IMR-90 (cell line): ENCODE data around the gene THRB. TPM values are rescaled to one million over a fixed set of nuclear protein-coding genes. Genes with fewer than 3 reads are reported as not detected.

Experiments
- ATAC-seq: fragments of 200-7000 bp; cut with Tn5 transposase; 2 replicates; pipeline ENCODE4 v1.9.1; 2020; ENCODE audit warnings: low read depth, mild to moderate bottlenecking, moderate library complexity
- BruUV-seq: library from RNA; stranded (reverse); fragments of 400-500 nt; replicated peaks from 2 replicates; lab custom pipeline; 2021; lab: Mats Ljungman, UMichigan
- CTCF ChIA-PET: fragments of 300-600 bp; formaldehyde crosslinking; extraction: SDS; loops from one replicate; lab custom pipeline; 2021; ENCODE audit warnings: antibody characterized with exemption; lab: Yijun Ruan, JAX
- POLR2A ChIA-PET: fragments of 300-600 bp; sonication (Branson Sonifier 250); formaldehyde crosslinking; loops from one replicate; lab custom pipeline; 2022; ENCODE audit warnings: antibody characterized with exemption; ENCODE audit not compliant: unreplicated experiment; lab: Charles Lee
- DNase-seq: peaks from one replicate; pipeline ENCODE4 v3.0.0; 2013
- H2AFZ ChIP-seq: replicated peaks from 2 replicates; pipeline ENCODE3; 2013; ENCODE audit warnings: low read length, mild to moderate bottlenecking; ENCODE audit not compliant: poor library complexity
- H2AK5ac ChIP-seq: 2 replicates; pipeline ENCODE4 v1.6.1; 2013; ENCODE audit warnings: low read depth, low read length, inconsistent platforms
- H2AK9ac ChIP-seq: replicated peaks from 2 replicates; pipeline ENCODE3; 2013; ENCODE audit warnings: mild to moderate bottlenecking, low read depth, low read length, moderate library complexity; ENCODE audit not compliant: poor library complexity
- H2BK120ac ChIP-seq: 2 replicates; pipeline ENCODE4 v1.6.1; 2013; ENCODE audit warnings: low read depth, low read length, inconsistent platforms
- H2BK15ac ChIP-seq: 3 replicates; pipeline ENCODE4 v1.6.1; 2013; ENCODE audit warnings: low read depth, low read length, inconsistent platforms
- H2BK20ac ChIP-seq: 2 replicates; pipeline ENCODE4 v1.6.1; 2013; ENCODE audit warnings: low read depth, mild to moderate bottlenecking, inconsistent platforms, low read length, moderate library complexity
- H2BK5ac ChIP-seq: 2 replicates; pipeline ENCODE4 v1.6.1; 2013; ENCODE audit warnings: mild to moderate bottlenecking, low read depth, low read length, inconsistent platforms; ENCODE audit not compliant: poor library complexity, severe bottlenecking
- H3K14ac ChIP-seq: replicated peaks from 2 replicates; pipeline ENCODE4 v1.6.1; 2013; ENCODE audit warnings: low read depth, low read length, inconsistent platforms
- H3K18ac ChIP-seq: 2 replicates; pipeline ENCODE4 v1.6.1; 2013; ENCODE audit warnings: low read depth, low read length, control low read depth
- H3K23ac ChIP-seq: 2 replicates; pipeline ENCODE4 v1.6.1; 2013; ENCODE audit warnings: low read depth, low read length, inconsistent platforms
- H3K27ac ChIP-seq: 2 replicates; pipeline ENCODE4 v1.5.1; 2013; ENCODE audit warnings: mild to moderate bottlenecking, control low read depth, low read length; ENCODE audit not compliant: insufficient read depth
- H3K27me3 ChIP-seq: 2 replicates; pipeline ENCODE4 v1.6.1; 2013; ENCODE audit warnings: low read length; ENCODE audit not compliant: control insufficient read depth, insufficient read depth
- H3K36me3 ChIP-seq: 2 replicates; pipeline ENCODE4 v1.6.1; 2013; ENCODE audit warnings: low read length, mixed read lengths; ENCODE audit not compliant: control insufficient read depth, insufficient read depth
- H3K4ac ChIP-seq: 2 replicates; pipeline ENCODE4 v1.6.1; 2013; ENCODE audit warnings: low read depth, low read length, inconsistent platforms
- H3K4me1 ChIP-seq: 2 replicates; pipeline ENCODE4 v1.6.1; 2013; ENCODE audit warnings: low read length, mixed read lengths; ENCODE audit not compliant: control insufficient read depth, insufficient read depth
- H3K4me2 ChIP-seq: 2 replicates; pipeline ENCODE4 v1.6.1; 2013; ENCODE audit warnings: low read depth, mild to moderate bottlenecking, control low read depth, low read length, moderate library complexity
- H3K4me3 ChIP-seq: 2 replicates; pipeline ENCODE4 v1.5.1; 2013; ENCODE audit warnings: low read depth, mild to moderate bottlenecking, control low read depth, low read length, moderate library complexity; ENCODE audit not compliant: insufficient read depth
- H3K56ac ChIP-seq: 2 replicates; pipeline ENCODE4 v1.6.1; 2013; ENCODE audit warnings: low read length, inconsistent platforms; ENCODE audit not compliant: insufficient read depth; ENCODE audit errors: extremely low read depth
- H3K79me1 ChIP-seq, 2 experiments: 2 replicates each; pipeline ENCODE4 v1.6.1; 2013; ENCODE audit warnings: low read length in 2 of 2, inconsistent platforms in 1 of 2, low read depth in 1 of 2
- H3K9ac ChIP-seq: 2 replicates; pipeline ENCODE4 v1.6.1; 2013; ENCODE audit warnings: low read depth, low read length, control low read depth
- H3K9me1 ChIP-seq: 2 replicates; pipeline ENCODE4 v1.6.1; 2013; ENCODE audit warnings: low read length, inconsistent platforms; ENCODE audit not compliant: insufficient read depth
- H3K9me3 ChIP-seq: 2 replicates; pipeline ENCODE4 v1.6.1; 2013; ENCODE audit warnings: low read length; ENCODE audit not compliant: control insufficient read depth, insufficient read depth
- H4K20me1 ChIP-seq: 2 replicates; pipeline ENCODE4 v1.6.1; 2013; ENCODE audit warnings: low read length, inconsistent platforms; ENCODE audit not compliant: insufficient read depth
- H4K5ac ChIP-seq: 2 replicates; pipeline ENCODE4 v1.6.1; 2013; ENCODE audit warnings: mild to moderate bottlenecking, low read depth, low read length, control low read depth
- H4K8ac ChIP-seq, 2 experiments: 2 replicates each; pipeline ENCODE4 v1.6.1; 2013; ENCODE audit warnings: low read depth in 2 of 2, low read length in 2 of 2, control low read depth in 1 of 2, inconsistent platforms in 1 of 2
- H4K91ac ChIP-seq: 2 replicates; pipeline ENCODE4 v1.6.1; 2013; ENCODE audit warnings: low read depth, low read length, inconsistent platforms; ENCODE audit not compliant: insufficient read depth
- BHLHE40 ChIP-seq: fragments of 150-350 bp; IDR thresholded peaks from 2 replicates; pipeline ENCODE4 v1.6.1; 2016; ENCODE audit warnings: mild to moderate bottlenecking, low read depth, low read length
- CEBPB ChIP-seq: IDR thresholded peaks from 2 replicates; pipeline ENCODE4 v1.6.1; 2012; ENCODE audit warnings: low read depth, low read length, improper control_type of control experiment
- MAFK ChIP-seq: IDR thresholded peaks from 2 replicates; pipeline ENCODE4 v1.6.1; 2012; ENCODE audit warnings: low read depth, low read length, improper control_type of control experiment
- MXI1 ChIP-seq: IDR thresholded peaks from 2 replicates; pipeline ENCODE4 v1.6.1; 2012; ENCODE audit warnings: low read depth, mild to moderate bottlenecking, low read length, moderate library complexity, borderline replicate concordance
- POLR2A ChIP-seq: IDR thresholded peaks from 2 replicates; pipeline ENCODE4 v1.6.1; 2012; ENCODE audit warnings: mild to moderate bottlenecking, low read depth, low read length
- RCOR1 ChIP-seq: IDR thresholded peaks from 2 replicates; pipeline ENCODE4 v1.6.1; 2012; ENCODE audit warnings: mild to moderate bottlenecking, low read length, improper control_type of control experiment; ENCODE audit not compliant: insufficient replicate concordance
- WGBS, 2 experiments: methylation state at CpG; one replicate each; pipeline versions ENCODE4 v1.1.5 to v1.1.7; 2013; ENCODE audit warnings: missing lambda C conversion rate in 2 of 2; ENCODE audit not compliant: insufficient read length in 1 of 2; ENCODE audit errors: extremely low coverage in 2 of 2; 5-methylcytosine and 5-hydroxymethylcytosine counted together
- dilution Hi-C: fragments of 300-500 bp; cut with HindIII; formaldehyde crosslinking; loops from one replicate; pipeline ENCODE4 v1.14.3; 2018; ENCODE audit warnings: low sequenced_read_pairs; ENCODE audit not compliant: unreplicated experiment
- in situ Hi-C: fragments of 300-500 bp; cut with MboI; formaldehyde crosslinking; loops from 3 replicates; pipeline ENCODE4 v1.14.3; 2019; ENCODE audit warnings: low sequenced_read_pairs, inconsistent platforms, mixed read lengths
- intact Hi-C: fragments of 100-400 bp; cut with micrococcal nuclease; formaldehyde crosslinking; loops from 2 replicates; pipeline ENCODE4 v1.10.0; 2022
- polyA plus RNA-seq, 3 experiments: library from polyadenylated mRNA; depleted of rRNA; stranded (reverse); fragments of >200 nt; gene quantifications; 2 replicates each; pipeline ENCODE4 v1.2.3, GENCODE V29; 2012; ENCODE audit warnings: low replicate concordance in 1 of 3
- total RNA-seq: library from RNA; depleted of rRNA; stranded (reverse); fragments of >200 nt; gene quantifications from 2 replicates; pipeline ENCODE4 v1.2.3, GENCODE V29; 2012
- TF ChIP-seq, protein P1 (sequence below): conservative IDR thresholded peaks from 2 replicates; pipeline ENCODE4 v1.5.1; 2012; ENCODE audit warnings: mild to moderate bottlenecking, low read depth, low read length, improper control_type of control experiment

The THRB gene
- total and polyA plus RNA-seq, 2 of the 4 experiments (the other 2 are of a cell fraction): under 0.01 TPM; not detected in 1

DNA sequence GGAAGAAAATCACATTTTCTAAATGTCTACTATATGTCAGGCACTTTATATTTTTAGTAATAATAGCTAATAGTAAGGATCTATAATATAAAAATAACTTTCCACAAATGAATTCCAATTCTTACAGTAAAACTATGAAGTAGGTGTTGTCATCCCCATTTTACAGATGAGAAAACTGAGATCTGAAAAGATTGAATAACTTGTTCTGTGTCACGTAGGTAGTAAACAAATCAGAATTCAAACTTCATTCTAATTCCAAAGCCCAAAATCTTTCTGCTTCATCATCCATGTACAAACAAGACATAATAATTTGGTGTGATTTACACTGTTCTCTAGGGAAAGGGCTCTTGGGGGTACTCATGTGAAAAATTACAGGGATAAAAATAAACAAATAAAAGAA is 130.3 kb downstream of the THRB start:
- Histone ChIP-seq H2AFZ (no peak overlapping the region), H3K56ac (no peak overlapping the region), H3K4ac (no peak overlapping the region), H4K8ac (no peak overlapping the region), H3K79me1 (no peaks in the 10 kb centered on the region), H3K9me1 (no peaks in the 10 kb centered on the region), H3K23ac (no peak overlapping the region), H3K27ac (no peak overlapping the region), H3K9me3 (no peaks in the 10 kb centered on the region), H2BK20ac (no peak overlapping the region), H3K4me1 (no peaks in the 10 kb centered on the region; the same call in 1 of the 2 replicates), H3K27me3 (no peaks in the 10 kb centered on the region), H4K5ac (no peak overlapping the region), H4K91ac (no peak overlapping the region), H3K14ac (no peak overlapping the region), H3K36me3 (no peaks in the 10 kb centered on the region), H4K20me1 (no peaks in the 10 kb centered on the region), H3K9ac (no peak overlapping the region), H2BK15ac (no peak overlapping the region), H2AK9ac (no peak overlapping the region), H3K4me2 (no peak overlapping the region), H3K18ac (no peak overlapping the region), H2BK5ac (no peak overlapping the region), H2BK120ac (no peak overlapping the region), H3K4me3 (no peak overlapping the region), H2AK5ac (no peak overlapping the region)
- CTCF ChIA-PET: no interaction called here
- DNase-seq (no peak), ATAC-seq (no peak)
- dilution Hi-C loops: no loop called here
- in situ Hi-C loops: no loop called here
- no TSS peak for BruUV-seq
- intact Hi-C loops: no loop called here
- TF ChIP-seq CEBPB: no peak
- TF ChIP-seq BHLHE40: no peak
- TF ChIP-seq MXI1: no peak
- TF ChIP-seq, protein P1, sequence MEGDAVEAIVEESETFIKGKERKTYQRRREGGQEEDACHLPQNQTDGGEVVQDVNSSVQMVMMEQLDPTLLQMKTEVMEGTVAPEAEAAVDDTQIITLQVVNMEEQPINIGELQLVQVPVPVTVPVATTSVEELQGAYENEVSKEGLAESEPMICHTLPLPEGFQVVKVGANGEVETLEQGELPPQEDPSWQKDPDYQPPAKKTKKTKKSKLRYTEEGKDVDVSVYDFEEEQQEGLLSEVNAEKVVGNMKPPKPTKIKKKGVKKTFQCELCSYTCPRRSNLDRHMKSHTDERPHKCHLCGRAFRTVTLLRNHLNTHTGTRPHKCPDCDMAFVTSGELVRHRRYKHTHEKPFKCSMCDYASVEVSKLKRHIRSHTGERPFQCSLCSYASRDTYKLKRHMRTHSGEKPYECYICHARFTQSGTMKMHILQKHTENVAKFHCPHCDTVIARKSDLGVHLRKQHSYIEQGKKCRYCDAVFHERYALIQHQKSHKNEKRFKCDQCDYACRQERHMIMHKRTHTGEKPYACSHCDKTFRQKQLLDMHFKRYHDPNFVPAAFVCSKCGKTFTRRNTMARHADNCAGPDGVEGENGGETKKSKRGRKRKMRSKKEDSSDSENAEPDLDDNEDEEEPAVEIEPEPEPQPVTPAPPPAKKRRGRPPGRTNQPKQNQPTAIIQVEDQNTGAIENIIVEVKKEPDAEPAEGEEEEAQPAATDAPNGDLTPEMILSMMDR: no peak
- TF ChIP-seq MAFK: no peak
- TF ChIP-seq RCOR1: no peak
- TF ChIP-seq POLR2A: no peak
- WGBS, 2 experiments: no CpG with 5 or more reads among the region's 1 CpG
- POLR2A ChIA-PET: no interaction called here
